Dermis blood vessel endothelial cell (primary cell): ENCODE measurements around the gene ATP5PO. TPM values are rescaled to one million over a fixed set of nuclear protein-coding genes. Genes with fewer than 3 reads are reported as not detected.
A peak's percentile ranks its signal among the peaks of the same experiment; 100 is the strongest.
"Not testable (repeated sequence)": the region's sequence is repeated elsewhere in the genome, so short reads cannot be mapped to it uniquely, and the experiment has no call there.

Experiments used
- DNase-seq: peaks from one replicate; pipeline ENCODE4 v3.0.0; 2010
- total RNA-seq: library from RNA; depleted of rRNA; stranded (reverse); fragments of >200 nt; gene quantifications from 2 replicates; pipeline ENCODE4 v1.2.3, GENCODE V29; 2014

The ATP5PO gene
- total RNA-seq, 1 donor from 2014 or later: 193 TPM

- DNase-seq: no peak
These were observed 49.5 kb downstream of the ATP5PO start for GRCh38 chr21:33865996-33866575.

GRCh38 chr21:33865176-33865575 lies 50.4 kb downstream of the ATP5PO start:
- DNase-seq: no peak

- DNase-seq: no peak
These were observed 51.5 kb downstream of the ATP5PO start for GRCh38 chr21:33864150-33864549.

- not testable (repeated sequence) for DNase-seq
These were observed 52.4 kb downstream of the ATP5PO start for GRCh38 chr21:33863191-33863590.

- no peak for DNase-seq
These were observed 54.5 kb downstream of the ATP5PO start for GRCh38 chr21:33861125-33861524.

GRCh38 chr21:33860332-33860879 lies 55.2 kb downstream of the ATP5PO start:
- no peak for DNase-seq

GRCh38 chr21:33859373-33860102 lies 56.1 kb downstream of the ATP5PO start:
- no peak for DNase-seq

- no peak for DNase-seq
These were observed 56.8 kb downstream of the ATP5PO start for GRCh38 chr21:33858667-33859372.

- DNase-seq: no peak
These were observed 57.5 kb downstream of the ATP5PO start for GRCh38 chr21:33857846-33858666.

- DNase-seq: no peak
These were observed 58.6 kb downstream of the ATP5PO start for GRCh38 chr21:33856893-33857527.

- DNase-seq: no peak
These were observed 60.4 kb downstream of the ATP5PO start for GRCh38 chr21:33855190-33855589.

GRCh38 chr21:33854604-33855003 lies 61.0 kb downstream of the ATP5PO start:
- DNase-seq: peak; percentile 34

Other genes with a start within 250 kb of the ATP5PO start
- 14.3 and 16.3 TPM in 2 replicates for gene MRPS6, start 157.8 kb upstream of the ATP5PO start, total RNA-seq
- 39.1 and 45.1 TPM in 2 replicates for gene SLC5A3, start 157.8 kb upstream of the ATP5PO start, total RNA-seq